ENCODE results near the gene PPP2R5E.
A peak's percentile ranks its signal among the peaks of the same experiment; 100 is the strongest.

Gene PPP2R5E

GRCh38 chr14:63544591-63545299 is 1.6 kb upstream of the PPP2R5E start:
- peak; percentile 34 for TF ChIP-seq CTCF (IDR thresholded peaks at IDR 0.05; ENCODE audit: low read depth, low read length, missing control alignments)
- H3K4me3 ChIP-seq (ENCODE audit: low read depth, low read length): peak overlapping the region; percentile 88; the same call in 1 of the 2 replicates
- no peak for DNase-seq (ENCODE audit: low read depth)

GRCh38 chr14:63543826-63544406 is 739 bp upstream of the PPP2R5E start:
- H3K4me3 ChIP-seq (ENCODE audit: low read depth, low read length): peak overlapping the region; percentile 88
- DNase-seq (ENCODE audit: low read depth): no peak
- TF ChIP-seq CTCF (IDR thresholded peaks at IDR 0.05; ENCODE audit: low read depth, low read length, missing control alignments): no peak

GRCh38 chr14:63542231-63542999 is 762 bp downstream of the PPP2R5E start:
- no peak for TF ChIP-seq CTCF (IDR thresholded peaks at IDR 0.05; ENCODE audit: low read depth, low read length, missing control alignments)
- DNase-seq (ENCODE audit: low read depth): no peak
- peak overlapping the region; percentile 88 for H3K4me3 ChIP-seq (ENCODE audit: low read depth, low read length)

- TF ChIP-seq CTCF (IDR thresholded peaks at IDR 0.05; ENCODE audit: low read depth, low read length, missing control alignments): no peak
- DNase-seq (ENCODE audit: low read depth): no peak
- H3K4me3 ChIP-seq (ENCODE audit: low read depth, low read length): no peak overlapping the region
Measured at GRCh38 chr14:63535918-63536317, 7.3 kb downstream of the PPP2R5E start.

GRCh38 chr14:63533474-63533873 is 9.7 kb downstream of the PPP2R5E start:
- TF ChIP-seq CTCF (IDR thresholded peaks at IDR 0.05; ENCODE audit: low read depth, low read length, missing control alignments): no peak
- no peak for DNase-seq (ENCODE audit: low read depth)
- no peak overlapping the region for H3K4me3 ChIP-seq (ENCODE audit: low read depth, low read length)

- no peak overlapping the region for H3K4me3 ChIP-seq (ENCODE audit: low read depth, low read length)
- no peak for DNase-seq (ENCODE audit: low read depth)
- no peak for TF ChIP-seq CTCF (IDR thresholded peaks at IDR 0.05; ENCODE audit: low read depth, low read length, missing control alignments)
Measured at GRCh38 chr14:63524537-63525155, 18.5 kb downstream of the PPP2R5E start.
